Muscle of arm (tissue), 12 donors: Measurements from ENCODE around the gene CCDC194. TPM values are rescaled to one million over a fixed set of nuclear protein-coding genes. Genes with fewer than 3 reads are reported as not detected.

Experiments
- polyA plus RNA-seq, 12 donors: library from polyadenylated mRNA; unstranded; fragments of 120-200 nt; gene quantifications; one replicate each; pipeline ENCODE4 v1.2.1, GENCODE V29; 2013; ENCODE audit not compliant: insufficient read length in 12 of 12

The CCDC194 gene
- polyA plus RNA-seq, 12 donors: not detected

Other genes with a start within 250 kb of the CCDC194 start
- gene USE1, start 178.8 kb downstream of the CCDC194 start, polyA plus RNA-seq: 10 to 100 TPM in 11 of 12 donors, not detected in 1; 20.9 to 44.3 (median 25.3) TPM
- 10 to 100 TPM in 4 of 12 donors, 1 to 10 TPM in 7, not detected in 1; 6.5 to 22.5 (median 9.2) TPM for gene OCEL1, start 168.0 kb downstream of the CCDC194 start, polyA plus RNA-seq
- 10 to 100 TPM in 11 of 12 donors, not detected in 1; 15.7 to 58.5 (median 21.3) TPM for gene NR2F6, start 148.3 kb downstream of the CCDC194 start, polyA plus RNA-seq
- 10 to 100 TPM in 1 of 12 donors, 1 to 10 TPM in 10, not detected in 1; 4.3 to 17.2 (median 6.3) TPM for gene USHBP1, start 129.5 kb downstream of the CCDC194 start, polyA plus RNA-seq
- gene BABAM1, start 126.8 kb downstream of the CCDC194 start, polyA plus RNA-seq: 100 to 1,000 TPM in 2 of 12 donors, 10 to 100 TPM in 9, not detected in 1; 73.5 to 168 (median 85.4) TPM
- gene ANKLE1, start 112.3 kb downstream of the CCDC194 start, polyA plus RNA-seq: 1 to 10 TPM in 4 of 12 donors, under 1 TPM in 6, not detected in 2; 0.49 to 2.2 (median 0.95) TPM
- 10 to 100 TPM in 1 of 12 donors, 1 to 10 TPM in 10, not detected in 1; 4.5 to 15.3 (median 6.1) TPM for gene ABHD8, start 90.8 kb downstream of the CCDC194 start, polyA plus RNA-seq
- gene MRPL34, start 88.3 kb downstream of the CCDC194 start, polyA plus RNA-seq: 10 to 100 TPM in 11 of 12 donors, not detected in 1; 25.2 to 66.9 (median 29.3) TPM
- 10 to 100 TPM in 11 of 12 donors, not detected in 1; 25.5 to 54.1 (median 30.3) TPM for gene DDA1, start 84.6 kb downstream of the CCDC194 start, polyA plus RNA-seq
- 10 to 100 TPM in 2 of 12 donors, 1 to 10 TPM in 9, not detected in 1; 4.5 to 14.0 (median 6.0) TPM for gene ANO8, start 59.3 kb downstream of the CCDC194 start, polyA plus RNA-seq
- 10 to 100 TPM in 7 of 12 donors, 1 to 10 TPM in 4, not detected in 1; 6.7 to 22.0 (median 11.9) TPM for gene GTPBP3, start 56.6 kb downstream of the CCDC194 start, polyA plus RNA-seq
- 10 to 100 TPM in 11 of 12 donors, not detected in 1; 33.3 to 86.9 (median 43.4) TPM for gene PLVAP, start 16.9 kb downstream of the CCDC194 start, polyA plus RNA-seq
- gene BST2, start 11.4 kb upstream of the CCDC194 start, polyA plus RNA-seq: 10 to 100 TPM in 1 of 12 donors, 1 to 10 TPM in 9, not detected in 2; 3.5 to 10.0 (median 5.1) TPM
- 10 to 100 TPM in 11 of 12 donors, not detected in 1; 21.2 to 75.8 (median 24.3) TPM for gene MVB12A, start 25.9 kb upstream of the CCDC194 start, polyA plus RNA-seq
- gene TMEM221, start 54.5 kb upstream of the CCDC194 start, polyA plus RNA-seq: 1 to 10 TPM in 4 of 12 donors, under 1 TPM in 6, not detected in 2; 0.74 to 1.8 (median 0.99) TPM
- gene NXNL1, start 66.7 kb upstream of the CCDC194 start, polyA plus RNA-seq: under 1 TPM in 3 of 12 donors, not detected in 9; 0.19 to 0.24 (median 0.20) TPM
- 10 to 100 TPM in 10 of 12 donors, 1 to 10 TPM in 1, not detected in 1; 9.5 to 25.9 (median 16.4) TPM for gene SLC27A1, start 76.3 kb upstream of the CCDC194 start, polyA plus RNA-seq
- gene PGLS, start 117.5 kb upstream of the CCDC194 start, polyA plus RNA-seq: 10 to 100 TPM in 11 of 12 donors, not detected in 1; 35.8 to 77.5 (median 43.6) TPM
- 100 to 1,000 TPM in 1 of 12 donors, 10 to 100 TPM in 11; 58.0 to 146 (median 70.3) TPM for gene COLGALT1, start 161.5 kb upstream of the CCDC194 start, polyA plus RNA-seq